OCI-LY1 (cell line): ENCODE results near the gene RFX1.

ENCODE experiments used
- H2AFZ ChIP-seq: fragments of 200-600 bp; sonication (generic), shearing (Covaris generic); 2 replicates; pipeline ENCODE4 v1.6.0; 2014; ENCODE audit warnings: antibody characterized with exemption, mild to moderate bottlenecking, low read length
- H3F3A ChIP-seq: fragments of 200-600 bp; sonication (generic), shearing (Covaris generic); 2 replicates; pipeline ENCODE4 v1.6.0; 2014; ENCODE audit warnings: mild to moderate bottlenecking, antibody characterized with exemption, low read length, moderate library complexity; ENCODE audit not compliant: insufficient read depth
- H3K27ac ChIP-seq: fragments of 200-600 bp; sonication (generic); 2 replicates; pipeline ENCODE4 v1.5.1; 2014; ENCODE audit warnings: low read length, mixed run types, mild to moderate bottlenecking, low read depth; ENCODE audit not compliant: poor library complexity, severe bottlenecking
- H3K27me3 ChIP-seq: fragments of 200-600 bp; sonication (generic); 2 replicates; pipeline ENCODE4 v1.6.0; 2014; ENCODE audit warnings: antibody characterized with exemption, mild to moderate bottlenecking, low read length, moderate library complexity; ENCODE audit not compliant: insufficient read depth
- H3K36me3 ChIP-seq: fragments of 200-600 bp; sonication (generic); 2 replicates; pipeline ENCODE4 v1.6.1; 2014; ENCODE audit warnings: mild to moderate bottlenecking, antibody characterized with exemption, low read length, moderate library complexity, mixed read lengths; ENCODE audit not compliant: insufficient read depth
- H3K4me1 ChIP-seq: fragments of 200-600 bp; sonication (generic); 2 replicates; pipeline ENCODE4 v1.5.1; 2014; ENCODE audit warnings: mild to moderate bottlenecking, low read length, moderate library complexity; ENCODE audit not compliant: insufficient read depth, severe bottlenecking
- H3K4me2 ChIP-seq: fragments of 200-600 bp; sonication (generic), shearing (Covaris generic); 2 replicates; pipeline ENCODE4 v1.6.1; 2014; ENCODE audit warnings: low read length
- H3K4me3 ChIP-seq: fragments of 200-600 bp; sonication (generic); 2 replicates; pipeline ENCODE4 v1.5.1; 2014; ENCODE audit warnings: low read length, low read depth, mild to moderate bottlenecking, mixed read lengths; ENCODE audit not compliant: poor library complexity, severe bottlenecking
- H3K79me2 ChIP-seq: fragments of 200-600 bp; shearing (Covaris generic); 2 replicates; pipeline ENCODE4 v1.6.1; 2016; ENCODE audit warnings: mixed run types, low read length, mixed read lengths; ENCODE audit not compliant: insufficient read depth
- H3K9ac ChIP-seq: fragments of 200-600 bp; sonication (generic), shearing (Covaris generic); 2 replicates; pipeline ENCODE4 v1.6.1; 2014; ENCODE audit warnings: mild to moderate bottlenecking, low read length, mixed read lengths
- H3K9me2 ChIP-seq: fragments of 200-600 bp; sonication (generic), shearing (Covaris generic); 2 replicates; pipeline ENCODE4 v1.6.1; 2014; ENCODE audit warnings: low read depth, mild to moderate bottlenecking, low read length, mixed read lengths
- H3K9me3 ChIP-seq: fragments of 200-600 bp; shearing (Covaris generic); 2 replicates; pipeline ENCODE4 v1.6.1; 2014; ENCODE audit warnings: low read length, mixed read lengths
- H4K20me1 ChIP-seq: fragments of 200-600 bp; sonication (generic), shearing (Covaris generic); 2 replicates; pipeline ENCODE4 v1.6.0; 2016; ENCODE audit warnings: mild to moderate bottlenecking, low read length; ENCODE audit not compliant: insufficient read depth
- CTCF ChIP-seq: fragments of 200-600 bp; sonication (generic), shearing (Covaris generic); IDR thresholded peaks from 2 replicates; pipeline ENCODE4 v1.5.1; 2017; ENCODE audit warnings: mild to moderate bottlenecking, antibody characterized with exemption, low read length, moderate library complexity, mixed read lengths
- EZH2 ChIP-seq: fragments of 200-600 bp; sonication (generic), shearing (Covaris generic); IDR thresholded peaks from 2 replicates; pipeline ENCODE4 v1.8.0; 2017; ENCODE audit warnings: borderline replicate concordance, mixed run types, mild to moderate bottlenecking, antibody characterized with exemption, low read length, moderate library complexity, mixed read lengths

The RFX1 gene

GRCh38 chr19:13979244-13979615, 26.9 kb downstream of the RFX1 start:
- TF ChIP-seq EZH2 = no peak
- no peak for TF ChIP-seq CTCF
- no peak overlapping the region for H2AFZ ChIP-seq
- peaks cover 3% of the 10 kb centered on the region; the same call in 1 of the 2 replicates for H3K36me3 ChIP-seq
- no peaks in the 10 kb centered on the region for H3K79me2 ChIP-seq
- peak overlapping the region; percentile 51 for H3K4me2 ChIP-seq
- no peaks in the 10 kb centered on the region for H4K20me1 ChIP-seq
- H3K27me3 ChIP-seq = peaks cover 23% of the 10 kb centered on the region; the same call in 1 of the 2 replicates
- H3K27ac ChIP-seq = no peak overlapping the region
- peak overlapping the region; percentile 18; the same call in 1 of the 2 replicates for H3K9ac ChIP-seq
- H3K9me3 ChIP-seq = no peaks in the 10 kb centered on the region
- peaks cover 20% of the 10 kb centered on the region for H3K4me1 ChIP-seq
- H3K4me3 ChIP-seq = peak overlapping the region; percentile 40
- no peaks in the 10 kb centered on the region for H3K9me2 ChIP-seq
- H3F3A ChIP-seq = no peaks in the 10 kb centered on the region; the same call in 1 of the 2 replicates

- H3K27me3 ChIP-seq = peaks cover 23% of the 10 kb centered on the region; the same call in 1 of the 2 replicates
- peaks cover 3% of the 10 kb centered on the region; the same call in 1 of the 2 replicates for H3K36me3 ChIP-seq
- H3K9ac ChIP-seq = peak overlapping the region; percentile 18; the same call in 1 of the 2 replicates
- no peaks in the 10 kb centered on the region for H4K20me1 ChIP-seq
- H3K79me2 ChIP-seq = no peaks in the 10 kb centered on the region
- H3K9me3 ChIP-seq = no peaks in the 10 kb centered on the region
- H3K4me3 ChIP-seq = peak overlapping the region; percentile 40
- no peaks in the 10 kb centered on the region for H3K9me2 ChIP-seq
- no peaks in the 10 kb centered on the region; the same call in 1 of the 2 replicates for H3F3A ChIP-seq
- H3K4me1 ChIP-seq = peaks cover 24% of the 10 kb centered on the region
- H3K4me2 ChIP-seq = peak overlapping the region; percentile 51
- no peak overlapping the region for H2AFZ ChIP-seq
- TF ChIP-seq CTCF = no peak
- no peak for TF ChIP-seq EZH2
- H3K27ac ChIP-seq = no peak overlapping the region
These were observed 27.5 kb downstream of the RFX1 start for GRCh38 chr19:13978351-13979243.

- Histone ChIP-seq H3K9ac (no peak overlapping the region), H3K27ac (no peak overlapping the region), H3F3A (no peaks in the 10 kb centered on the region; the same call in 1 of the 2 replicates), H3K9me2 (no peaks in the 10 kb centered on the region), H2AFZ (no peak overlapping the region), H3K9me3 (no peaks in the 10 kb centered on the region), H3K4me3 (no peak overlapping the region), H3K4me1 (peaks cover 21% of the 10 kb centered on the region), H3K79me2 (no peaks in the 10 kb centered on the region), H3K36me3 (peaks cover under 1% of the 10 kb centered on the region; the same call in 1 of the 2 replicates), H3K27me3 (peaks cover 23% of the 10 kb centered on the region; the same call in 1 of the 2 replicates), H3K4me2 (no peak overlapping the region), H4K20me1 (no peaks in the 10 kb centered on the region)
- TF ChIP-seq CTCF (no peak), EZH2 (no peak)
These were observed 28.3 kb downstream of the RFX1 start for GRCh38 chr19:13977803-13978202.
